Measurements from ENCODE around the gene DRD2. TPM values are rescaled to one million over a fixed set of nuclear protein-coding genes. Genes with fewer than 3 reads are reported as not detected.

The DRD2 gene
- total RNA-seq, 1 donor from 2014 or later = not detected

DNA sequence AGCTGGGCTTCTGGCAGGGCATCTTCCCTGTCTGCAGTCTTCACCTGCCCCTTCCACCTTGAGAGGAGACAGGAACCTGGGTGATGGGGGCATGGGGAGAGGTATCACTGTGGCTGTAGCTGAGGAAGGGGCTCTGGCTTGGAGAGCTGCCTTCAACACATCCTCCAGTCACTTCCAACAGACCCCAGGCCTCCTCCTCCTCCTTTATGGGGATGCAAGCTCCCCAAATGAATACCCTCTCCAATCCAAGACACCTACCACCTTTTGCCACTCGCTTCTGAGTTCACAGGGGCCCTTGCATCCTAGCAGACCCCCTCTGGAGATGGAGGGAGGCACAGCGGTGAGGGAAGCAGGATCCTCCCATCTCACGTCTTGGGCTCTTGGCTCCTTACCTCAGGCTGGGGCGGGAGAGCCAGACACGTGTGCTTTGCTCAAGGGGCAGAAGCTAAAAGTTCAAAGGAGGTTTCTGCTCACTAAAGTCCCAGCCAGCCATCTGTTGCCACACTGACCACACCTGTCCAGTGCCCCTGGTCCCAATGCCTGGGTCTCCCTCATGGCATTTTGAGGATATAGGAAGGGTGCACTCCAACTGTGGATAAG, 74.5 kb downstream of the DRD2 start:
- H3K4me1 Mint-ChIP-seq = no peaks in the 10 kb centered on the region
- ATAC-seq (ENCODE audit: low read depth) = no peak
- no peak for DNase-seq
- ChIA-PET POLR2A (no interaction called here), CTCF (no interaction called here)
- H3K27ac Mint-ChIP-seq = no peak overlapping the region
- H3K4me3 Mint-ChIP-seq = no peak overlapping the region
- TF ChIP-seq, protein P1, sequence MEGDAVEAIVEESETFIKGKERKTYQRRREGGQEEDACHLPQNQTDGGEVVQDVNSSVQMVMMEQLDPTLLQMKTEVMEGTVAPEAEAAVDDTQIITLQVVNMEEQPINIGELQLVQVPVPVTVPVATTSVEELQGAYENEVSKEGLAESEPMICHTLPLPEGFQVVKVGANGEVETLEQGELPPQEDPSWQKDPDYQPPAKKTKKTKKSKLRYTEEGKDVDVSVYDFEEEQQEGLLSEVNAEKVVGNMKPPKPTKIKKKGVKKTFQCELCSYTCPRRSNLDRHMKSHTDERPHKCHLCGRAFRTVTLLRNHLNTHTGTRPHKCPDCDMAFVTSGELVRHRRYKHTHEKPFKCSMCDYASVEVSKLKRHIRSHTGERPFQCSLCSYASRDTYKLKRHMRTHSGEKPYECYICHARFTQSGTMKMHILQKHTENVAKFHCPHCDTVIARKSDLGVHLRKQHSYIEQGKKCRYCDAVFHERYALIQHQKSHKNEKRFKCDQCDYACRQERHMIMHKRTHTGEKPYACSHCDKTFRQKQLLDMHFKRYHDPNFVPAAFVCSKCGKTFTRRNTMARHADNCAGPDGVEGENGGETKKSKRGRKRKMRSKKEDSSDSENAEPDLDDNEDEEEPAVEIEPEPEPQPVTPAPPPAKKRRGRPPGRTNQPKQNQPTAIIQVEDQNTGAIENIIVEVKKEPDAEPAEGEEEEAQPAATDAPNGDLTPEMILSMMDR (IDR thresholded peaks at IDR 0.05) = no peak
- intact Hi-C loops (cut with micrococcal nuclease) = no loop called here
- H3K36me3 Mint-ChIP-seq (ENCODE audit: low read depth) = no peaks in the 10 kb centered on the region
- peaks cover 2% of the 10 kb centered on the region for H3K27me3 Mint-ChIP-seq
- H3K9me3 Mint-ChIP-seq = no peaks in the 10 kb centered on the region

DNA sequence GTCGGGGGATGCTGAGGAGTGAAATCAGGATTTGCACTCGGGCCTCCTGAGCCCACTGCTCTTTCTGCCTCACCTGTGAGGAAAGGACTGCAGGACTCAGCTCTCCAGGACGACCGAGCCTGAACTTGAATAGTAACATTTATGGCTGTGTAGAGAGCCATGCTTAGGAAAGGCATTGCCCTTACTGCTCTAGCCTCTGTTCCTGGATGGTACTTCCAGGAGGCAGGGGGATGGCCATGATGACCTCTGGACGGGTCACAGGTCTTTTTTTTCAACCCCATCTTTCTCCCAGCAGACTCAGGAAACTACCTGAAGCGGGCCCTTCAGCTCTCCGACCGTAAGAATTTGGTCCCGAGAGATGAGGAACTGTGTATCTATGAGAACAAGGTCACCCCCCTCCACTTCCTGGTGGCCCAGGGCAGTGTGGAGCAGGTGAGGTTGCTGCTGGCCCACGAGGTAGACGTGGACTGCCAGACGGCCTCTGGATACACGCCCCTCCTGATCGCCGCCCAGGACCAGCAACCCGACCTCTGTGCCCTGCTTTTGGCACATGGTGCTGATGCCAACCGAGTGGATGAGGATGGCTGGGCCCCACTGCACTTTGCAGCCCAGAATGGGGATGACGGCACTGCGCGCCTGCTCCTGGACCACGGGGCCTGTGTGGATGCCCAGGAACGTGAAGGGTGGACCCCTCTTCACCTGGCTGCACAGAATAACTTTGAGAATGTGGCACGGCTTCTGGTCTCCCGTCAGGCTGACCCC, 76.3 kb downstream of the DRD2 start:
- H3K27me3 Mint-ChIP-seq = peaks cover 2% of the 10 kb centered on the region
- DNase-seq = no peak
- H3K27ac Mint-ChIP-seq = no peak overlapping the region

DNA sequence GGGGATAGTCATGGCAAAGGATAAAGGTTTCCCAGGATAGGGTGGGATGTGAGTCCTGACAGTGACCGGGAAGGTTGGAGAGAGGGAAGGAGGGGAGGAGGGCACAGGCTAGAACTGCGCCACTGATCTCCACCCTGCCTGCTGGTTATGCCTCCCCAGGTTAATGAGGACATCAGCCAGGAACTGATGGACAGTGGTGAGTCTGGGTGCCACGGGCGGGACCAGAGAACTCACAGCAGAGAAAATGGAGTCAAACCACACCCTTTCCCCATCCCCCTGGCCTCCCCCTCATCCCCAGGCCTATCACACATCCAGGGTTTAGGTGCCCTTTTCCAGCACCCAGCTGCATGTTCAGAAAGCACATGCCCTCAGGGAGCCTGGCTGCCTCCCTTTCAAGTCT, 77.4 kb downstream of the DRD2 start:
- CTCF ChIA-PET = no interaction called here
- intact Hi-C loops (cut with micrococcal nuclease) = no loop called here

More for the DNA sequence above, 76.3 kb downstream of the DRD2 start:
- Mint-ChIP-seq H3K4me3 (no peak overlapping the region), H3K4me1 (no peaks in the 10 kb centered on the region), H3K36me3 (ENCODE audit: low read depth) (no peaks in the 10 kb centered on the region), H3K9me3 (no peaks in the 10 kb centered on the region)
- ChIA-PET POLR2A (no interaction called here), CTCF (no interaction called here)
- intact Hi-C loops (cut with micrococcal nuclease) = no loop called here
- ATAC-seq (ENCODE audit: low read depth) = no peak
- TF ChIP-seq, protein P1 (IDR thresholded peaks at IDR 0.05) = no peak

DNA sequence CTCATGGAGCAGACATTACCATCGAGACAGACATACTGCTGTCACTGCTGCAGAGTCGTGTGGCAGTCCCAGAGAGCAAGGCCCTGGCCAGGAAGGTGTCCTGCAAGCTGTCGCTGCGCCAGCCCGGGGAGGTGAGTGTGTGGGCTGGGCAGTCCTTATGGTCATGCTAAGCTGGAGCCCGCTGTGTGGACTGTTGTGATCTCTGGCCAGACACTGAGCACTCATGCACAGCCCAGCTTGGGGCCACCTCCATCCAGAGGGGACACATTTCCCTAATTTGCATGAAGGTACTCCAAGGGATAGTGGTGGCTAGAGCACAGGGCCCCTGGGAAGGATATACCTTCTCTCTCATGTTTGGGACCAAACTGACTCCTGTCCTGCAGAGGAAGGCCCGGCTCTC, 78.0 kb downstream of the DRD2 start:
- TF ChIP-seq, protein P1 (IDR thresholded peaks at IDR 0.05) = no peak
- Mint-ChIP-seq H3K4me3 (no peak overlapping the region), H3K9me3 (no peaks in the 10 kb centered on the region), H3K27ac (no peak overlapping the region), H3K36me3 (ENCODE audit: low read depth) (no peaks in the 10 kb centered on the region), H3K27me3 (peaks cover under 1% of the 10 kb centered on the region), H3K4me1 (no peaks in the 10 kb centered on the region)
- ATAC-seq (ENCODE audit: low read depth) (no peak), DNase-seq (no peak)
- CTCF ChIA-PET = no interaction called here
- POLR2A ChIA-PET = no interaction called here
- intact Hi-C loops (cut with micrococcal nuclease) = no loop called here

More for the DNA sequence above, 77.4 kb downstream of the DRD2 start:
- POLR2A ChIA-PET = no interaction called here
- ATAC-seq (ENCODE audit: low read depth) (no peak), DNase-seq (no peak)
- no peak overlapping the region for H3K4me3 Mint-ChIP-seq
- no peak overlapping the region for H3K27ac Mint-ChIP-seq
- H3K27me3 Mint-ChIP-seq = no peaks in the 10 kb centered on the region
- H3K36me3 Mint-ChIP-seq (ENCODE audit: low read depth) = no peaks in the 10 kb centered on the region
- TF ChIP-seq, protein P1 (IDR thresholded peaks at IDR 0.05) = no peak
- H3K9me3 Mint-ChIP-seq = no peaks in the 10 kb centered on the region
- no peaks in the 10 kb centered on the region for H3K4me1 Mint-ChIP-seq

DNA sequence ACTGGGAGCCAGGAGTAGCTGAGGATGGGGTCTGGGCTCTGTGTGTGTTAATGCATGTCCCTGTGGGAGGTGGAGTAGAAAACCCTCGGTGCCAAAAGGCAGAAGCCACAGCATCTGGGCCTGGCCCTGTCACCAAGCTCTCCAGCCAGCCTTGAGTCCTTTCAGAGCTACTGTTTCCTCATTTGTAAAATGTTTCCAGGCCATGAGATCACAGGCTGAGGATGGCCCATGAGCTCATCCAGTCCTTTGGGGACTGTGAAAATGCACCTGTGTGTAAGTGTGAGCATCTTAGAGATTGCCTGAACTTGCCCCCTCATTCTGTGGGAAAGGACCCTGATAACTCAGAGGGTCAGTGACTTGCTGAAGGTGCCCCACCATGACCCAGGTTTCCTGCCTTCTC, 78.5 kb downstream of the DRD2 start:
- peaks cover 2% of the 10 kb centered on the region for H3K27me3 Mint-ChIP-seq
- H3K9me3 Mint-ChIP-seq = no peaks in the 10 kb centered on the region
- ATAC-seq (ENCODE audit: low read depth) (no peak), DNase-seq (no peak)
- TF ChIP-seq, protein P1 (IDR thresholded peaks at IDR 0.05) = no peak
- H3K4me1 Mint-ChIP-seq = no peaks in the 10 kb centered on the region
- H3K4me3 Mint-ChIP-seq = no peak overlapping the region
- ChIA-PET CTCF (no interaction called here), POLR2A (no interaction called here)
- intact Hi-C loops (cut with micrococcal nuclease) = no loop called here
- no peaks in the 10 kb centered on the region for H3K36me3 Mint-ChIP-seq (ENCODE audit: low read depth)
- H3K27ac Mint-ChIP-seq = no peak overlapping the region

Measured in activated B cell treated with CpG ODN at 0.5 μM for 24 hours (primary cell).